HFF-Myc (cell line): ENCODE data around the gene USP30.

ENCODE experiments used
- DNase-seq: peaks from one replicate; pipeline ENCODE4 v3.0.0-alpha.2; 2011; ENCODE audit warnings: low read depth; ENCODE audit errors: extremely low read depth
- H3K4me3 ChIP-seq: replicated peaks from 2 replicates; pipeline ENCODE4 v1.5.1; 2011; ENCODE audit warnings: low read depth, mild to moderate bottlenecking, control low read depth, low read length
- TF ChIP-seq, protein P1 (sequence below): IDR thresholded peaks from 2 replicates; pipeline ENCODE4 v1.5.1; 2012; ENCODE audit warnings: mild to moderate bottlenecking, low read depth, low read length, control low read depth; ENCODE audit errors: missing control alignments

USP30 gene

DNA sequence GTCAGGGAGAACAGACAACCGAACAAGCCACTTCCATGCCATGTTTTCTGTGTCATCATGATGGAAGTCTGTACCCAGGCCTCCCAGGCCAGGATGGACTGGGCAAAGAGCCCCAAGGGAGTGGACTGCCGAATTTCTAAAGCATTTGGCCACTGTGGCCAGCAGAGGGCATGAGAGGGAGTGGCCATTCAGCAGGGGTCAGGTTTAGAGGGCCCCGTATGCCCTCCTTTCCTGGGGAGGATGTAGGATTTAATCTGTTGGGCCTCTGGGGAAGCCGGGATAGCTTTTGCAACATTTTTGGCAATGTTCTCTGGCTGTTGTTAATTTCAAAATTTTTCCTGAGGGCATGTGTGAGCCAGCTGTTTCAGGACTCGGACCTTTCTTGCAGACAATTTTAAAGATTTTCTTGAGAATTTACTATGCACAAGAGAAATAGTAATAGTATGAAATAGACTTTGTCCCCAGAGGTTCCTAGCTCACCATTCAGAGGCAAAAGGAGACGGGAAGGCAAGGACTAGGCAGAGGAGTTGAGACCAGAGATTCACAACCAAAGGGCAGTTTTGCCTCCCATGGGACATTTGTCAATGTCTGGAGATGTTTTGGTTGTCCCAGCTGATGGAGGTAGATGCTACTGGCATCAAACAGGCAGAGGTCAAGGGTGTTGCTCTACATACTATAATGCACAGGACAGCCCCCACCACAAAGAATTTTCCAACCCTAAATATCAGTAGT lies 82.0 kb downstream of the USP30 start:
- no peak for DNase-seq
- TF ChIP-seq, protein P1, sequence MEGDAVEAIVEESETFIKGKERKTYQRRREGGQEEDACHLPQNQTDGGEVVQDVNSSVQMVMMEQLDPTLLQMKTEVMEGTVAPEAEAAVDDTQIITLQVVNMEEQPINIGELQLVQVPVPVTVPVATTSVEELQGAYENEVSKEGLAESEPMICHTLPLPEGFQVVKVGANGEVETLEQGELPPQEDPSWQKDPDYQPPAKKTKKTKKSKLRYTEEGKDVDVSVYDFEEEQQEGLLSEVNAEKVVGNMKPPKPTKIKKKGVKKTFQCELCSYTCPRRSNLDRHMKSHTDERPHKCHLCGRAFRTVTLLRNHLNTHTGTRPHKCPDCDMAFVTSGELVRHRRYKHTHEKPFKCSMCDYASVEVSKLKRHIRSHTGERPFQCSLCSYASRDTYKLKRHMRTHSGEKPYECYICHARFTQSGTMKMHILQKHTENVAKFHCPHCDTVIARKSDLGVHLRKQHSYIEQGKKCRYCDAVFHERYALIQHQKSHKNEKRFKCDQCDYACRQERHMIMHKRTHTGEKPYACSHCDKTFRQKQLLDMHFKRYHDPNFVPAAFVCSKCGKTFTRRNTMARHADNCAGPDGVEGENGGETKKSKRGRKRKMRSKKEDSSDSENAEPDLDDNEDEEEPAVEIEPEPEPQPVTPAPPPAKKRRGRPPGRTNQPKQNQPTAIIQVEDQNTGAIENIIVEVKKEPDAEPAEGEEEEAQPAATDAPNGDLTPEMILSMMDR: peak; percentile 72
- no peak overlapping the region for H3K4me3 ChIP-seq

DNA sequence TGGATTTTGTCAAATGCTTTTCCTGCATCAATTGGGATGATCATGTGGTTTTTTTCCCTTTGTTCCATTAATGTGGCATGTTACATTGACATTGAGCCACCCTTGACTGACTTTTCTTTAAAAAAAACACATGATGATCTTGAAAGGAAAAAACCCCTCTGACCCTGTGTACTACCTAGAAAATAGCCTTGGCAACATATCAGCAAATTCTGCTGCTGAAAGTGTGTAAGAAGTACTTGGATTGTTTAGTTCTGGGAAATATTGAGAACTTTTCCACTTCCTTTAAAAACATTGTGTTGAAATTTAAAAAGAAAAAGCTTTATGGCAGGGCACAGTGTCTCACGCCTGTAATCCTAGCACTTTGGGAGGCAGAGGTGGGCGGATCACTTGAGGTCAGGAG lies 84.7 kb downstream of the USP30 start:
- TF ChIP-seq, protein P1: no peak
- no peak for DNase-seq
- H3K4me3 ChIP-seq: no peak overlapping the region
